ENCODE measurements around the gene ZNF618. TPM values are rescaled to one million over a fixed set of nuclear protein-coding genes. Genes with fewer than 3 reads are reported as not detected.

The ZNF618 gene
- total RNA-seq, 1 experiment from 2014 or later, result 1.8 TPM

DNA sequence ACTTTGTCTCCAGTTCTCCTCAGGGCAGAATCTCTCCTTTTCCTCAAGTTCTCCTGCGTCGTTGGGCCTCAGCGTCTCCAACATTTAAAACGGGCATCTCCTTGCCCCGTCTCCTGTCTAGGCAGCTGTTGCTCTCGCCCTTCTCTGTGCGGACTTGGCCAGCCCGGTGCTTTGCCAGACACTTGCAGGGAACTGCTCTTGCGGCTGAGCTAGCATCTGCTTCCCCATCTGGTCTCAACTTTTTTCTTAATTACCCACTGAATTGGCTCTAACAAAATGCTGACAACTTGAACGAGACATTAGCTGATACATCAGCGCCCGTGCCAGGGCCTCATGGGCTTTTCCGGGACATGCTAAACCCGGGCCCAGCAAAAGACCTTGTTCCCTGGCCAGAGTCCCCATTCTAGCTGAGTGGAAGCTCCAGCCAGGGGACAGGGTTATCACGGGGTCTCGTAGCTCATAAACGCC, 25.1 kb downstream of the ZNF618 start:
- no TSS peak for BruUV-seq (replicated peaks)

DNA sequence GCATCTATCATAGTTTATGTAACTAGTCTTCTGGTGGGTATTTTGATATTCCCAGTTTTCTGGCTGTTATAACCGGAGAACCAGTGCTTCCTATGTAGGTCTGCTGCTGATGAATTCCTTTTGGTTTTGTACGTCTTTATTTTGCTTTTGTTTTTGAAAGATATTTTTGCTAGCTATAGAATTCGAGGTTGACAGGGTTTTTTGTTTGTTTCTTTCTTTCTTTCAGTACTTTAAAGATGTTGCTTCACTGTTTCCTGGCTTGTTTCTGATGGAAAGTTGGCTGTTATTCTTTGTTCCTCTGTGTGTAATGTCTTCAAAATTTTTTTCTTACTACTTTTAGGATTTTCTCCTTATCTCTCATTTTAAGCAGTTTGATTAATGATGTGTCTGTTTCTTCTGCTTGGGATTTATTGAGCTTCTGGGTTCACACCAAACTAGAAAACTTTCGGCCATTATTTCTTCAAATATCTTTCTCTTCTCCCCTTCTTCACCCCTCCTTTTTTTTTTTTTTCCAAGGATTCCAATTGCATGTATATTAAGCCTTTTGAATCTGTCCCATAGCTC, 27.5 kb downstream of the ZNF618 start:
- intact Hi-C loops (cut with micrococcal nuclease; ENCODE audit: unreplicated experiment) (no loop called here), in situ Hi-C loops (cut with HindIII; ENCODE audit: low pct_unique_long_range_greater_than_20kb, low sequenced_read_pairs) (no loop called here)
- DNase-seq (ENCODE audit: low read depth, low spot score) (no peak), ATAC-seq (no peak)
- ChIA-PET CTCF (no interaction called here), POLR2A (no interaction called here)
- no TSS peak for BruUV-seq (replicated peaks)
- H3K4me3 ChIP-seq (ENCODE audit: low read depth in 2 of 2, low read length in 2 of 2), result no peak overlapping the region
- no peak overlapping the region for H3K27ac ChIP-seq (ENCODE audit: low read length)
- H3K4me1 ChIP-seq (ENCODE audit: control insufficient read depth, insufficient read depth, low read length), result no peaks in the 10 kb centered on the region
- no peak for TF ChIP-seq SIN3A (IDR thresholded peaks at IDR 0.05; ENCODE audit: borderline replicate concordance, insufficient read depth, low read depth, low read length)
- TF ChIP-seq, protein P1, sequence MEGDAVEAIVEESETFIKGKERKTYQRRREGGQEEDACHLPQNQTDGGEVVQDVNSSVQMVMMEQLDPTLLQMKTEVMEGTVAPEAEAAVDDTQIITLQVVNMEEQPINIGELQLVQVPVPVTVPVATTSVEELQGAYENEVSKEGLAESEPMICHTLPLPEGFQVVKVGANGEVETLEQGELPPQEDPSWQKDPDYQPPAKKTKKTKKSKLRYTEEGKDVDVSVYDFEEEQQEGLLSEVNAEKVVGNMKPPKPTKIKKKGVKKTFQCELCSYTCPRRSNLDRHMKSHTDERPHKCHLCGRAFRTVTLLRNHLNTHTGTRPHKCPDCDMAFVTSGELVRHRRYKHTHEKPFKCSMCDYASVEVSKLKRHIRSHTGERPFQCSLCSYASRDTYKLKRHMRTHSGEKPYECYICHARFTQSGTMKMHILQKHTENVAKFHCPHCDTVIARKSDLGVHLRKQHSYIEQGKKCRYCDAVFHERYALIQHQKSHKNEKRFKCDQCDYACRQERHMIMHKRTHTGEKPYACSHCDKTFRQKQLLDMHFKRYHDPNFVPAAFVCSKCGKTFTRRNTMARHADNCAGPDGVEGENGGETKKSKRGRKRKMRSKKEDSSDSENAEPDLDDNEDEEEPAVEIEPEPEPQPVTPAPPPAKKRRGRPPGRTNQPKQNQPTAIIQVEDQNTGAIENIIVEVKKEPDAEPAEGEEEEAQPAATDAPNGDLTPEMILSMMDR (IDR thresholded peaks at IDR 0.05), result no peak
- no peak for TF ChIP-seq POLR2AphosphoS5 (IDR thresholded peaks at IDR 0.05; ENCODE audit: low read depth, low read length)
- no peak for TF ChIP-seq TCF7L2 (IDR thresholded peaks at IDR 0.05; ENCODE audit: low read depth, low read length)
- TF ChIP-seq, protein P2, sequence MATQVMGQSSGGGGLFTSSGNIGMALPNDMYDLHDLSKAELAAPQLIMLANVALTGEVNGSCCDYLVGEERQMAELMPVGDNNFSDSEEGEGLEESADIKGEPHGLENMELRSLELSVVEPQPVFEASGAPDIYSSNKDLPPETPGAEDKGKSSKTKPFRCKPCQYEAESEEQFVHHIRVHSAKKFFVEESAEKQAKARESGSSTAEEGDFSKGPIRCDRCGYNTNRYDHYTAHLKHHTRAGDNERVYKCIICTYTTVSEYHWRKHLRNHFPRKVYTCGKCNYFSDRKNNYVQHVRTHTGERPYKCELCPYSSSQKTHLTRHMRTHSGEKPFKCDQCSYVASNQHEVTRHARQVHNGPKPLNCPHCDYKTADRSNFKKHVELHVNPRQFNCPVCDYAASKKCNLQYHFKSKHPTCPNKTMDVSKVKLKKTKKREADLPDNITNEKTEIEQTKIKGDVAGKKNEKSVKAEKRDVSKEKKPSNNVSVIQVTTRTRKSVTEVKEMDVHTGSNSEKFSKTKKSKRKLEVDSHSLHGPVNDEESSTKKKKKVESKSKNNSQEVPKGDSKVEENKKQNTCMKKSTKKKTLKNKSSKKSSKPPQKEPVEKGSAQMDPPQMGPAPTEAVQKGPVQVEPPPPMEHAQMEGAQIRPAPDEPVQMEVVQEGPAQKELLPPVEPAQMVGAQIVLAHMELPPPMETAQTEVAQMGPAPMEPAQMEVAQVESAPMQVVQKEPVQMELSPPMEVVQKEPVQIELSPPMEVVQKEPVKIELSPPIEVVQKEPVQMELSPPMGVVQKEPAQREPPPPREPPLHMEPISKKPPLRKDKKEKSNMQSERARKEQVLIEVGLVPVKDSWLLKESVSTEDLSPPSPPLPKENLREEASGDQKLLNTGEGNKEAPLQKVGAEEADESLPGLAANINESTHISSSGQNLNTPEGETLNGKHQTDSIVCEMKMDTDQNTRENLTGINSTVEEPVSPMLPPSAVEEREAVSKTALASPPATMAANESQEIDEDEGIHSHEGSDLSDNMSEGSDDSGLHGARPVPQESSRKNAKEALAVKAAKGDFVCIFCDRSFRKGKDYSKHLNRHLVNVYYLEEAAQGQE (IDR thresholded peaks at IDR 0.05; ENCODE audit: insufficient read depth in 1 of 2, low read depth in 2 of 2, low read length in 1 of 2), result no peak
- peaks cover 2% of the 10 kb centered on the region; the same call in 1 of the 2 replicates for H3K27me3 ChIP-seq (ENCODE audit: control insufficient read depth, insufficient read depth, low read length)
- H3K36me3 ChIP-seq (ENCODE audit: control insufficient read depth, insufficient read depth, low read length), result no peaks in the 10 kb centered on the region
- H3K9me3 ChIP-seq (ENCODE audit: control insufficient read depth, insufficient read depth, low read depth, low read length), result no peaks in the 10 kb centered on the region

More for the DNA sequence above, 25.1 kb downstream of the ZNF618 start:
- intact Hi-C loops (cut with micrococcal nuclease; ENCODE audit: unreplicated experiment) (no loop called here), in situ Hi-C loops (cut with HindIII; ENCODE audit: low pct_unique_long_range_greater_than_20kb, low sequenced_read_pairs) (no loop called here)
- ChIA-PET CTCF (no interaction called here), POLR2A (no interaction called here)
- no peak for ATAC-seq
- Histone ChIP-seq H3K27ac (ENCODE audit: low read length) (no peak overlapping the region), H3K9me3 (ENCODE audit: control insufficient read depth, insufficient read depth, low read depth, low read length) (no peaks in the 10 kb centered on the region), H3K4me3 (ENCODE audit: low read depth in 2 of 2, low read length in 2 of 2) (no peak overlapping the region), H3K36me3 (ENCODE audit: control insufficient read depth, insufficient read depth, low read length) (no peaks in the 10 kb centered on the region), H3K27me3 (ENCODE audit: control insufficient read depth, insufficient read depth, low read length) (peaks cover 2% of the 10 kb centered on the region; the same call in 1 of the 2 replicates), H3K4me1 (ENCODE audit: control insufficient read depth, insufficient read depth, low read length) (no peaks in the 10 kb centered on the region)
- DNase-seq (ENCODE audit: low read depth, low spot score), result no peak
- no peak for TF ChIP-seq POLR2AphosphoS5 (IDR thresholded peaks at IDR 0.05; ENCODE audit: low read depth, low read length)
- TF ChIP-seq SIN3A (IDR thresholded peaks at IDR 0.05; ENCODE audit: borderline replicate concordance, insufficient read depth, low read depth, low read length), result no peak
- TF ChIP-seq, protein P1 (IDR thresholded peaks at IDR 0.05), result no peak
- no peak for TF ChIP-seq TCF7L2 (IDR thresholded peaks at IDR 0.05; ENCODE audit: low read depth, low read length)
- TF ChIP-seq, protein P2 (IDR thresholded peaks at IDR 0.05; ENCODE audit: insufficient read depth in 1 of 2, low read depth in 2 of 2, low read length in 1 of 2), result no peak

Data from Panc1 (cell line).